ENCODE measurements around the gene TNFAIP3.
"Not testable (repeated sequence)": the region's sequence is repeated elsewhere in the genome, so short reads cannot be mapped to it uniquely, and the experiment has no call there.

TNFAIP3 gene

DNA sequence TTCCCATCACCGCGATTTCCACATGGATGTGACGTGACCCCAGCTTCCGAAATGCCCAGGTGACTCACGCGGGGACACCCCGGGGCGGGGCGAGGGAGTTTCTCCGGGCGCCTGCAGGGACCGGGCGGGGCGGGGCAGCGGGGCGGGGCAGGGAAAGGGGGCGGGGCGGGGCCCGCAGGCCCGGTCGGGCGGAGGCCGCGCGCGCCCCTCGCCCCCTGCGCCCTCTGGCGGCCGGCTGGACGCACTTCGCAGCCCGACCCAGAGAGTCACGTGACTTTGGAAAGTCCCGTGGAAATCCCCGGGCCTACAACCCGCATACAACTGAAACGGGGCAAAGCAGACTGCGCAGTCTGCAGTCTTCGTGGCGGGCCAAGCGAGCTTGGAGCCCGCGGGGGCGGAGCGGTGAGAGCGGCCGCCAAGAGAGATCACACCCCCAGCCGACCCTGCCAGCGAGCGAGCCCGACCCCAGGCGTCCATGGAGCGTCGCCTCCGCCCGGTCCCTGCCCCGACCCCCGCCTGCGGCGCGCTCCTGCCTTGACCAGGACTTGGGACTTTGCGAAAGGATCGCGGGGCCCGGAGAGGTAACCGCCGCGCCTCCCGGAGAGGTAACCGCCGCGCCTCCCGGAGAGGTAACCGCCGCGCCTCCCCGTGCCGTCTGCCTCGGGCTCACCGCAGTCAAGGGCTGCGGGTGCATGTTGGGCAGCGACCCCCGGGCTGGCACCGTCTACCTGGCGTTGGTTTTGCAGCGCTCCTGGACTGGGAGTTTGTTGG, at the start of gene TNFAIP3:
Gene TNFAIP3, plus strand, starts transcription at position 346 of the 771 bp plus-strand sequence. CDS start 3,969 bp downstream, outside the sequence.
- DNase-seq = peak; percentile 75

DNA sequence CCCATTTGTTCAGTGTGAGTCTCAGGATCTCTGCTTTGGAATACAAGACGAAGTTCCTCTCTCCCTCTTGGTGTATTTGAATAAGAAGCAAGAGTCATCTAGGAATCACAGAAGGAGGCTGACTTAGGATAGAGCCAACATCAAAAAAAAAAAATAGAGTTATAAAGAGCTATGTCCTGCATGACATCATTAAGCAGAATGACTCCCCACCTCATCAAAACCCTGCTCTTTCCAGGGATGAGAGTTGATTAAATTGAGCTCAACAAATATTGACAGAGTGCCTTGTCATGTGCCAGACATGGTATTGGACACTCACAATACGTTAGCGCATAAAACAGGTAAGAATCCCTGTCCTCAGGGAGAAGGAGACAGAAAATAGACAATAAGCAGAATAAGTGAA, 48.6 kb upstream of the TNFAIP3 start:
- DNase-seq = no peak

DNA sequence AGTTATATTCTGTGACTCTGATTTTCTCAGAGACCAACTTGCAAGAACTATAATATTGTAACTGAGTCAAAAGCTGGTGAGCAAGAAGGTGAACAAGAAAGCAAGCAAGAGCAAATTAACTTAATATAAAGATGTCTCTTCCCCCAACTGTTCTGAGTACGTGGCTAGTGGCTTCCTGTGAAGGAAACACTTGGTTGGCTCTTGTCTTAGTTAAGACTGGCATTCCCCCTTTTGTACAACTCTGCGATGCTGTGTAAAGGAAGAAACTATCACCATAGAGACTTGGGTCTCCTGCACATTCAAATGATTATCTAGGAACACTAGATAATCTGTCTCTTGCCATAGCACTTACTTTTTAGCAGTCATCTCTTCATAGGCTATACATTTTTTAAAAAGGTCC, 47.3 kb upstream of the TNFAIP3 start:
- DNase-seq = no peak

DNA sequence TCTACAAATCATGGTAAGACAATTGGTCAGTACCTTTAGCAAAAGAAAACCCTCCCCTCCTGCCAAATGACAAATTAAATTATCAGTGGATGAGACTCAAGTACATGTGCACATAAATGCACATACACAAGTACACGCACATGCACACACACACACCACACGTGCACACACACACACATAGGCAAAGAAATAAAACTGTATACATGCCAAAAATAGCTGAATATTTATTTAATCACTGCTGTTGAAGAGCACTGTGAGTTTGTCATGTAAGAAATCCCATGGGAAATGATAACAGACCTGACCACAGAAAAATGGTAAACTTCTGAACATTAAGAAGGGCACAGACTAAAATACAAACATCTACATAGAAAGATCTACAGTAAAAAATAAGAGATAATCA, 46.6 kb upstream of the TNFAIP3 start:
- no peak for DNase-seq

DNA sequence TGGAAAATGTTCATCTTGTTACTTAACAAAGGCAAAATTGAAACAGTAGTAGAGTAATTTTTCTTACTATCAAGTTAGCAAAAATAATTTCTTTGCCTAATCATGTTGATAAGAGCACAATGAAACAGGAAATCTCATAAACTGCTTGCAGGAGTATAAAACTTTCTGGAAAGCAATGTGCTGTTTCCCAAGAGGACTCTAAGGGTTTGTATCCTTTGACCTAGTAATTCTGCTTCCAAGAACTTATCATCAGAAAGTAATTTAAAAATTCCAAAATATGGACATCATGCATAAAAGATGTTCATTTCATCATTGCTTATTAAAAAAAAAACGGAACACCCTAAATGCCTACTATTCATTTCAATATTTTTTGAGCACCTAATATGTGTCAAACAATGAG, 46.1 kb upstream of the TNFAIP3 start:
- no peak for DNase-seq

DNA sequence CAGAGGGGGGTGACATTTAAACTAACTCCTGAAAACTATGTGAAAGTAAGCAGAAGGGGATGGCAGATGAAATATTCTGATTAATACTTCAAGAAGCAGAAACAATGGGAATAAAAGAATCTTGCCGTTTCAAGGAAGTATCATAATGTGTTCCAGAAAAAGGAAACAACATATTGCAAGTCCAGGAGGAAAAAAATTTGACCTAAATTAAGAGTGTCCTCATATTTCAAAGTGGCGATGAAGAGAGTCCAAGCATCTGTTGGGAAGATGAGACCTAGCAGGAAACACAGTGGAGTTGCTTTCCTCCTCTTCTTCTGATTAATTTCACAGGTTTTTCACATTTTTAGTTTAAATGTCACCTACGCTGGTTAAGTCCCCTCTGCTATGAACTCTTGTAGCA, 45.6 kb upstream of the TNFAIP3 start:
- no peak for DNase-seq

DNA sequence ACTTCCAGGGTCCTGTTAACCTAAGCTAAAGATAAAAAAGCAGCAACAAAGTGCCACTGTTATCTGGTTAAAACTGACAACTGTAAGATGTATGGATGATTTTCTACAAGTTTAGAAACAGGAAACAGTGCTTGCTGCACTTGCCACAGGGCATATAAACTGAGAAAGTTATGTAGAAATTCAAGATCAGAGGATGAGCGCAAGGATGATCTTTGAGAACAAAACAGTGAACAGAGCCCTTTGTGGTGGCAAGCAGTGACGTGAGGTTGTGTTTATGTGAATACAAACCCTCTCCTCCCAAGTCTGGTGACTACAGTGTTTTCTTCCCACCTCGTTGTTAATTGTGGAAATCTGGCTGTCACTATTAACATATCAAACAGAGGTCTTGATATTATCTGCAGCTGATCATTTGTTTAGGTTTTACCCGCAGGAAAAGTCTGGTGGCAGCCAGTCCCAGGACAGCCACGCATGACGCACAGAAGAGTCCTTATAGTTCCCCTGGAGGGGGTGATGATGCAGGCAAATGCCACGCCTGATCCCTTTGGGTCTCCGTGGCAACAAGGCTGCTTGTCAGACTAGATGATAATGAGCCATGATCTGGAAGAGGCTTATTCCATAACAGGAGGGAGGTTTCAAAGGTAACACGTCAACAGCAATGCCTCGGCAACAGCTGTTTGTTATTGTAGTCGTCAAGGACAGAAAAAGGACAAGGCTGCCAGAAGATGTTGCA, 43.1 kb upstream of the TNFAIP3 start:
- peak; percentile 39 for DNase-seq

DNA sequence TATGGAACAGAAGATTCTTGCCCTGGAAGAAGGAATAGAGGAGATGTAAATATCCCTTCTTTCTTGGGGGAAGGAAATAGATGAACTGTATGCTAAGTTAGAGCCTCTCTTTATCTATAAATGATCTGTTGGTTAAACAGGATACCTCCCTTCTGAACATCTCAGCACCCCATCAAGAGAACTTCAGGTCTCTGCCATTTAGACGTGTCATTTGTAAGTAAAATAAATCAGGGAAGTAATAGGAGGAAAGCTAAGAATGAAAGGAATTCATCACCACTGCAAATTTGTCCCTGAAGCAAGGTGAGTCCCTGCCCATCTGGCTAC, 42.5 kb upstream of the TNFAIP3 start:
- no peak for DNase-seq

DNA sequence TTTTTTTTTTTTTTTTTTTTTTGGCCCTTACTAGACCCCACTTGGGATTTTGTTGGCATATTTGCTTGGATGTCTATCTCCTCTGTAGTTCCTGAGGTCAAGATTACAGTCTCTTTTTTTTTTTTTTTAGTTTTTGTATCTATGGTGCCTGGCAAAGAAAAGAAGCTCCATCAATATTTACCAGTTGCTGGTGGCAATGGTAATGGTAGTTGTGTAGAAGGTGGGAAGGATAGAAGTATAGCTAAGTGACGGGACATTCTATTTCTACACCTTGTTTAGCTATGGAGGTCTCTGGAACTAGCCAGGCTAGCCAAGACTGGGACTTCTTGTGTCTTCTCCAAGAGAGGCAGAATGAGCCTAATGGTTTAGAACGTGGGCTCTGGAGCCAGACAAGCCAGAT, 42.2 kb upstream of the TNFAIP3 start:
- no peak for DNase-seq

DNA sequence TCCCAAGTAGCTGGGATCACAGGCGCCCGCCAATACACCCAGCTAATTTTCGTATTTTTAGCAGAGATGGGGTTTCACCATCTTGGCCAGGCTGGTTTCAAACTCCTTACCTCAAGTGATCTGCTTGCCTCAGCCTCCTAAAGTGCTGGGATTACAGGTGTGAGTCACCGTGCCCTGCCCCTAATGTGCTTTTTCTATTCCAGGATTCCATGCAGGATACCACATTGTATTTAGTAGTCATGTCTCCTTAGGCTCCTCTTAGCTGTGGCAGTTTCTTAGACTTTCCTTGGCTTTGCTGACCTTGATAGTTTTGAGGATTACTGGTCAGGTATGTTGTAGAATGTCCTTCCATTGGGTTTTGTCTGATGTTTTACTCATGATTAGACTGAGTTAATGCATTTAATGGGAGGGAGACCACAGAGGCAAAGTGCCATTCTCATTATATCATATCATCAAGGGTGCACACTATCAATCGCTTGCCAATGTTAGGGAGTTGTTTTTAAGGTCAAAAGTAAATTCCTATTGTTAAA, 39.6 kb upstream of the TNFAIP3 start:
- DNase-seq = no peak

DNA sequence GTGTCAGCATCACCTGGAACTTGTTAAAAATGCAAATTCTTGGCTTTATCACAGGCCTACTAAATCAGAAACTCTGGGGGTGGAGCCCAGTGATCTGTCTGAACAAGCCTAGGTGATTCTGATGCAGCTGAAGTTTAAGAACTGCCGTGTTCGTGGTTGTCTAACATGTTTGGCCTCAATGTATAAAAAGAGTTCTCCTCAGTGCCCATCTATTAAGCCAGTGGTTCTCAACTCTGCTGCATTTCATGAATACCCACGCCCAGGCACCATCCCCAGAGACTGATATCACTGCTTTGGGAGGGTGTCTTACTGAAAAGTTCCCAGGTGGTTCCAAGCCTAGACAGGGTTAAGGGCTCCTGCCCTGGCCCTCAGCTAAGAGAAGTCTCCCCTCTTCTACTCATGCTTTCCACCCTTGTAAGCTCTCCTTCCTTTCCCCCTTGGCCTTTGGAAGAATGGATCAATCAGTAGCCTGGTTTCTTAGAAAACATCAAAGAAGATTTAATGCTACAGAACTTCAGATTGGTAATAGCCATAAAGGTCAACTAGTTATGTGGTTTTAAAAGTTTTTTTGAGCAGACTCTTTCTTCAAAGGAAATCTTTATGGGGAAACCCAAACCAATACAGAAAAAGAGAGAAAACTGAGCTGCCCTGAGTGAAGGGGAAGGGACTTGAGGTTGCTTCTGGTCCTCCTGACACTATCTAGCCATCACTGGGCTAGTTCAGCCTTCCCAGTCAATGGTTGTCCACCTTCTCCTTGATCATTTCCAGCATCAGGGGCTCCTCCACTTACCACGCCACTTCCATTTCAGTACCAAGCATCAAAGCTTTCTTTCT, 38.9 kb upstream of the TNFAIP3 start:
- no peak for DNase-seq

DNA sequence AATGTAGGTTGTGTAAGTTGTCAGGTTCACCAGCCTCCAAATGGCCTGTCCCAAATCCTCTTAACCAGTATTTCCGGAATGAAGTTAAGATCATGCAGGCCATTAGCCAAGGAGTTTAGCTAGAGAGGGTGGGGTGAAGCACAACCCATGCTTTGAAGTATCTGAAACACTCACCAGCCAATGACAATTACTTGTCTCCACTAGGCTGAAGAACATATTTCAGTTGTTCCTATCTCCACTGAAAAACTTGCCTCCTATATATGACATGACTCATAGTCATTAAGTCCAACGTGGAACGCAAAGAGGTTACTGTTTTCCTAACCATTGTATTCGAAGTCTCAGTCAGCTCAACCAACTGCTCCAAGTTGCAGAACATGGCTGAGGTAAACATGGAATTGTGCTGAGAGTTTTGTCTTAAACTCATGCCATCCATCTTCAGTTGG, 37.4 kb upstream of the TNFAIP3 start:
- DNase-seq = no peak

DNA sequence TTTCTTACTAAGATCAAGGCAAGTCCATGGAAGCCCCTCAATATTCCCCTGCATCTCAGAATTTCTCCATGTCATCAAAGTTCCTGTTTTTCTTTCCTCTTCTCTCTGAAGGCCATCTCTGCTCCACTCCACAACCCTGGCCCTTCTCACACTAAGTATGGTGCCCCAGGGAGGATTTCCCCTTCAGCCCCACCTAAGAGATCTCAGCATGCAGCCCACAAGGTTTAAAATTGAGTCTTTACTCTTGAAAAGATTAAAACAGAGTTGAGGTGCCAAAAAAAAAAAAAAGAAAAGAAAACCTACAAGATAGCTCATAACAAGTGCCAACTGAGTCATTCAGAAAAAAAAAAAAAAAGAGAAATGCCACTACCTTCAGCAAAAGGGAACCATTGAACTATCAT, 36.5 kb upstream of the TNFAIP3 start:
- no peak for DNase-seq

DNA sequence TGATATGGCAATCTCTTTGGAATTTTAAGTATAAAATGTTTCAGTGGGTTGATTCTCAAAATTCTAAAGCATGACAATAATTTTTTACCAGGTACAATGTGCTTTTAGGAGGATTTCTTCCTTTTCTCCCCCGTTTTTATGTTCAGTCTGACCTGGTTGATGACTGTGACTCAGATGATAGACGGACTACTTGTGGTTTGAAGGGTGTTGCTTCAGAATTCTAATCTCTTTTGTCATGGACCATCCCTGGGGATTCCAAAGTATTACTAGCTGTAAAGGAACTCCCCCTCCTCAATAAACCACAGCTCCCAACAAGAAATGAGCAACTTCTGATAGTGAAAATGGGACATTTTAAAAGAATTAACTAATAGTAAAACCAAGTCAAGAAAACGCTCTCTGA, 34.9 kb upstream of the TNFAIP3 start:
- DNase-seq = no peak

DNA sequence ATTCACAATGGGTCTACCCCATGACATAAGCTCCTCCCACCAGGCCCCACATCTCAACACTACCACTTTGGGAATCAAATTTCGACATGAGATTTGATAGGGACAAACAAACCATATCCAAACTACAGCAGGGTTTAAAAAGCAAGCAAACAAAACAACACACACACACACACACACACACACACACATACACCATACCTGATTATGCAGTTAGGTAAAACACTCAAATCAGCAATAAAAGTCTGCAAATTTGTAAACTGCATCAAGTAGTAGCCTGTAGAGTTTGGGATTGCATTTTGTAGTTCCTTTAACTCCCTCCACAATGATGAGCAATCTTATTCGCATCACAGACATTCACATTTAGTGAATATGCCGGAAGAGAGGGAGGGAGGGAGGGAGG, 32.6 kb upstream of the TNFAIP3 start:
- DNase-seq = no peak

DNA sequence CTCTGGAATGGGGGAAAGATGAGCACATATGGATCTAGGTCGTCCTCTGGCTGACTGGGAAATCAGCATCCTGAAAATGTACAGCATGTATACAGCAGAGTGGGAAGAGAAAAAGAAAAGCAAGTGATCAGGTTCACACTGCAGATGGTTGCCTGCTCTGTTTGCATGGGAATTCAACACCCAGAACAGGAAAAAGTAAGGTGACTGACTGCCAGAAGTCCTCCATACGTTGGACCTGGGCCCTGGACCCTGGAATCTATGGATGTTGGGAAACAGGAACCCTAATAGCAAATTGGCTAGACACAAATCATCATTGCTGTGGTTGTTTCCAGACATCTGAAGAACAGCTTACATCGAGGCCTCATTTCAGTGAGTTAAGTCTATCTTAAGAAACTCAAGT, 30.3 kb upstream of the TNFAIP3 start:
- no peak for DNase-seq

DNA sequence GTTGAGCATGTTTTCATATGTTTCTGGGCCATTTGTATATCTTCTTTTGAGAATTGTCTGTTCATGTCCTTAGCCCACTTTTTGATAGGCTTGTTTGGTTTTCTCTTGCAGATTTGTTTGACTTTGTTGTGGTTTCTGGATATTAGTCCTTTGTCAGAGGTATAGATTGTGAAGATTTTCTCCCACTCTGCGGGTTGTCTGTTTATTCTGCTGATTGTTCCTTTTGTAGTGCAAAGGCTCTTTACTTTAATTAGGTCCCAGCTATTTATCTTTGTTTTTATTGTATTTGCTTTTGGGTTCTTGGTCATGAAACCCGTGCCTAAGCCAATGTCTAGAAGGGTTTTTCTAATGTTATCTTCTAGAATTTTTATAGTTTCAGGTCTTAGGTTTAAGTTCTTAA, 29.0 kb upstream of the TNFAIP3 start:
- peak; percentile 32 for DNase-seq

DNA sequence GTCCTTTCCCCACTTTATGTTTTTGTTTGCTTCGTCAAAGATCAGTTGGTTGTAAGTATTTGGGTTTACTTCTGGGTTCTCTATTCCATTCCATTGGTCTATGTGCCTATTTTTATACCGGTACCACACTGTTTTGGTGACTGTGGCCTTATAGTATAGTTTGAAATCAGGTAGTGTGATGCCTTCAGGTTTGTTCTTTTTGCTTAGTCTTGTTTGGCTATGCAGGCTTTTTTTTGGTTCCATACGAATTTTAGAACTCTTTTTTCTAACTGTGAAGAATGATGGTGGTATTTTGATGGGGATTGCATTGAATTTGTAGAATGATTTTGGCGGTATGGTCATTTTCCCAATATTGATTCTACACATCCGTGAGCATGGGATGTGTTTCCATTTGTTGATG, 28.5 kb upstream of the TNFAIP3 start:
- DNase-seq = not testable (repeated sequence)

DNA sequence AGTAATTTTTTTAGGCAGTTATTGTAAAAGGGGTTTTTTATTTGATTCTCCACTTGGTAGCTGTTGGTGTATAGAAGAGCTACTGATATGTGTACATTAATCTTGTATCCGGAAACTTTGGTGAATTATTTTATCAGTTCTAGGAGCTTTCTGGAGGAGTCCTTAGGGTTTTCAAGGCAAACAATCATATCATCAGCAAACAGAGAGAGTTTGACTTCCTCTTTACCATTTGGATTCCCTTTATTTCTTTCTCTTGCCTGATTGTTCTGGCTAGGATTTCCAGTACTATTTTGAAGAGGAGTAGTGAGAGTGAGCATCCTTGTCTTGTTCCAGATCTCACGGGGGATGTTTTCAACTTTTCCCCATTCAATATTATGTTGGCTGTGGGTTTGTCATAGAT, 28.0 kb upstream of the TNFAIP3 start:
- DNase-seq = no peak

DNA sequence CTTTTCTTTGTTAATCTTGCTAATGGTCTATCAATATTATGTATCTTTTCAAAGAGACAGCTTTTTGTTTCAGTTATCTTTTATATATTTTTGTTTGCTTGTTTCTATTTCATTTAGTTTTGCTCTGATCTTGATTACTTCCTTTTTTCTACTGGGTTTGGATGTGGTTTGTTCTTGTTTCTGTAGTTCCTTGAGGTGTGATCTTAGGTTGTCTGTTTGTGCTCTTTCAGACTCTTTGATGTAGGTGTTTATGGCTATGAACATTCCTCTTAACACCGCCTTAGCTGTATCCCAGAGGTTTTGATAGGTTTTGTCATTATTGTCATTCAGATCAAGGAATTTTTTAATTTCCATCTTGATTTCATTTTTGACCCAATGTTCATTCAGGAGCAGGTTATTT, 26.8 kb upstream of the TNFAIP3 start:
- no peak for DNase-seq

DNA sequence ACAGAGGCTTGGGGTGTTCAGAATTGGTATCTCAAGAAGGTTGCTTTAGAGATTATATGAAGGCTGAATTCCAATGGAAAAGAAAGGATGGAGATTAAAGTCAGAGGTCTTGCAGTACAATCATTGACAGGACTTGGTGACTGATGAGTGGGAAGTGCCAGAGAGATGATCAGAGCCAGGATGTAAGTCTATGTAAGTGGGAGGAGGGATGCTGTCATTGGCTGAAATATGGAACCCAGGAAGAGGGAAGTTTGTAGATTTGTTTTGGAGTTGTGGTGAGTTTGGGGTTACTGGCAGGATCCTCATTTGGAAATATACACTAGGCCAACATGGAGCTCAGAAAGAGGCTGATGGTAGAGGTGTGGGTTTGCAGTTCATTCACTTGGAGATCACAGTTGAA, 23.8 kb upstream of the TNFAIP3 start:
- DNase-seq = no peak

DNA sequence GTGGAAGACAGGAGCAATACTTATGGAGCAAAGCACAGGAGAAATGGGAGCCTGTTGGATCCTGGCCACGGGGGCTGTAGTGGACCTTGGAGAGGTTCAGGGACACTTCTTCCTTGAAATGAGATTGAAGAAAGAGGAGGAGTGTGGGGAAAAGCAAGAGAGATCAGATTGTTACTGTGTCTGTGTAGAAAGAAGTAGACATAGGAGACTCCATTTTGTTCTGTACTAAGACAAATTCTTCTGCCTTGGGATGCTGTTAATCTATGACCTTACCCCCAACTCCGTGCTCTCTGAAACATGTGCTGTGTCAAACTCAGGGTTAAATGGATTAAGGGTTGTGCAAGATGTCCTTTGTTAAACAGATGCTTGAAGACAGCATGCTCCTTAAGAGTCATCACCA, 22.7 kb upstream of the TNFAIP3 start:
- not testable (repeated sequence) for DNase-seq

DNA sequence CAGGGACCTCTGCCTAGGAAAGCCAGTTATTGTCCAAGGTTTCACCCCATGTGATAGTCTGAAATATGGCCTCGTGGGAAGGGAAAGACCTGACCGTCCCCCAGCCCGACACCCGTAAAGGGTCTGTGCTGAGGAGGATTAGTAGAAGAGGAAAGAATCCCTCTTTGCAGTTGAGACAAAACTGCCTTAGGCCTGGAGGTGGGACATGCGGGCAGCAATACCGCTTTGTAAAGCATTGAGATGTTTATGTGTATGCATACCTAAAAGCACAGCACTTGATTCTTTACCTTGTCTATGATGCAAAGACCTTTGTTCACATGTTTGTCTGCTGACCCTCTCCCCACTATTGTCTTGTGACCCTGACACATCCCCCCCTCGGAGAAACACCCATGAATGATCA, 22.3 kb upstream of the TNFAIP3 start:
- not testable (repeated sequence) for DNase-seq

DNA sequence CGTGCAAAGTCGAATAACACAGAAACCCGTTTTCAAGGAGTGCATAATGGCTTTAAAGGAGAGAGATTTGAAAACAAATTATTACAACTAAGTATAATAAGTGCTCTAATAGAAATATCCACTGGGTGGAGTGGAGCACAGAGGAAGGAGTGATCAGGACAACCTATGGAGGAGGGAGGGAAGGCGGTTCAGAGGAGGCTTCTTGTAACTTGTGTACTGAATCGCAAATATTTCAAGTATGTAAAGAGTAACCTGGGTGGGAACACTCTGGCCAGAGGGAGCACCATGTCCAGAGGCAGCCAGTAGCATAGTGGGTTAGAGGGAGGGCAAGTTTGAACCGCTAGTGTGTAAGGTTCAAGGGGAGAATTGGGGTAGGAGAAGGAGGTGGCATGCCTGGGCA, 21.6 kb upstream of the TNFAIP3 start:
- DNase-seq = no peak
